NOMO-1 treated with DMSO at 0.1 percent for 48 hours (cell line): ENCODE data around the gene USP35.
"Not testable (repeated sequence)": the region's sequence is repeated elsewhere in the genome, so short reads cannot be mapped to it uniquely, and the experiment has no call there.

Experiments used
- DNase-seq: peaks from one replicate; lab custom pipeline; 2025; ENCODE audit not compliant: unreplicated experiment; lab: John Stamatoyannopoulos, UW

Gene USP35

DNA sequence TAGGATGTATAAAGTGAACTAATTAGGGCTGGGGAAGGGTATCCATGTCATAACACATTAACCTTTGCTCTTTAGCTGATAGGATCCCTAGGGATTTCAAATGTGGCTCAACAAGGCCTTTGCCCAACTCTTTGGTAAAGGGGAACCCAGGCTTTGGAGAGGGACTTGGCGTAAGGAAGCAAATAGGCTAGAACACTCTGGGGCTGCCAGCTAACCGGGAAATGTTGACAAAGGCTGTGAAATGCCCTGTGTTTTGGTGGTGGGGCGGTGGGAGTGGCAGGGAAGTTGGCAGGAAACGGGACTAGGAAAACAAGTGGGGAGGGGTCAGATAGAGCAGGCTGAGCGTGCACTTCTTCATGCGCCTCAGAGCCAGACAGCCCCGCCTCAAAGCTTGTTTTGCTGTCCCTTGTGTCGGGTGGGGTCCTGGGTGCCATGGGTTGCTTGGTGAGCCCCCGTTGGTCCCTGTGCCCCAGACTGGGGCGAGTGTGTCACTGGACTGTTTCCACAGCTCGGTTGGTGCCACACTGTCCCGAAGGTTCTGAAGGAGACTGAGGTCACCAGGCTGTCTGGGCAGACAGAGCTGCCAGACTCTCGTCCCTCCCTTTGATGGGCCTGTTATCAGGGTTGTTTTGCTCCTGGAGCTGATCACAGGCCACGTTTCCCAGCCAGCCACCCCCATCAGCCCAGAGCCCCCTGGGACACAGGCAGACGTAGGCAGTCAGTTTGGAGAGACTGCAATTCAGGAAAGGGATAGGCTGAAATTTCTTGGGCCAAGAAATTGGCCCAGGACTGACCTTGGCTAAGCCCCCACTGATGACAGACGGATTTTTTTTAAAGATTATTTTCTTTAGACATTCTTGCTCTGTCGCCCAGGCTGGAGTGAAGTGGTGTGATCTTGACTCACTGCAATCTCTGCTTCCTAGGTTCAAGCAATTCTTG is 19.9 kb upstream of the USP35 start:
- no peak for DNase-seq

DNA sequence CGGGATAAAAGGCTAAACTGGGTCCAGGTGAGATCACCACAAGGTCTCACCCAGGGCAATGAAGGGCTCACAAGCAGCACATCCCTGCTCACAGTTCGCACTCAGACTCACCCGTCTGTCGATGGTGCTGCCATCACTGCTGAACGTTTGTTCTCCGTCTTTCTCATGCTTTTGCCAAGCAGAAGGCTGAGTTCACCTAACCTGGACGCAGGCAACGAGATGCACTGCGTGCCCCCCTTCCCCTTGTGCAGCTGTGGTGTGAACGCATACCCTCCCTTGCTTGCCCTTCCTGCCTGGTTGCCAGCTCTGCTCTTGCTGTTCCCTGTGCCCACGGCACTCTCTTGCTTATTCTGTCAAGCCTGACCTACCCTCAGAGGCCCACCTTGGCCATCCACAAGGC is 18.3 kb upstream of the USP35 start:
- DNase-seq, result no peak

DNA sequence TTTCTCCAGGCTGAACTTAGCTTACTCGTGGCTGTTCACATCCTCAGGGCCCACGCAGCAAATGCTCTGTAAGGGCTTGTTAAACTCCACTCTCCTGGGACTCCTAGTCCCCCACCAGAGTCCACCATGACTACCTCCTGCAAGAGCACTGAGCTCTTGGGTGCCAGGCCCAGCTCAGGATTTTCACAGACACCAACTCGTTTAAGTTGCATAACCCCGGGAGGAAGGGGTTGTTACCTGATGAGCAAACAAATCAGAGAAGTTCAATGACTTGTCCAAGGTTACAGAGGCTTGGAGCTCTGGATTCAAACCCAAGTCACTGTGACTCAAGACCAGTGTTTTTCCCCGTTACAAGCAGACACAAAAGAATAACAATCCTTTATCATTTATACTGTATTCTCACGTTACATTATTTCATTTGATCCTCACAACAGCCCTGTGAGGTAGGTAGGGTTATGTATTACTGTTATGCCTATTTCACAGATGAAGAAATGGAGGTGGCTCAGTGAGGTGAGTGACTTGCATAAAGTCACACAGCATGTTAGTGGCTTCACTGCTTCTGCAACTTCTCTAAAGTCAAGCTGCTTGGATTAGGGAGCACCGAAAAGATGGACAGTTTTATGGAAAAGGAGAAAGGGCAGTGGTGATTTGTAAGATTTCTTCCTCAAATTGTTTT is 17.7 kb upstream of the USP35 start:
- no peak for DNase-seq

DNA sequence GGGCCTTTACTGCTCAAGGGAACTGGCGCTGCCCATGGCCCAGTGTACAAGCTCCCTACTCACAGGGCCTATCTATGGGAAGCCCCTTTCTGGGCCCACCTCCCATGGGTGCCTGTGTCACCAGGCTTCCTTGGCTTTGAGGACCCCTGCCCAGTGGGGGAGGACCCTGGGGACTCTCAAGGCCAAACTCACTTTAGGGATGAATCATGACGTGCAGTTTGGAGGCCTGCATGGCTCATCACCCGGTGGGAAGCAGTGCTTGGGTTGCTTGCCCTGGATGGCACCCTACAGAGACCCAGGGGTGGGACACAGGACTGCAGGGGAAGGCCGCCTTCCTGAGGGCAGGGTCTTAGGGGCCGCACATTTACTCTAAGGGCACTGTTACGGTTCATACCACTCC is 16.8 kb upstream of the USP35 start:
- DNase-seq, result no peak

DNA sequence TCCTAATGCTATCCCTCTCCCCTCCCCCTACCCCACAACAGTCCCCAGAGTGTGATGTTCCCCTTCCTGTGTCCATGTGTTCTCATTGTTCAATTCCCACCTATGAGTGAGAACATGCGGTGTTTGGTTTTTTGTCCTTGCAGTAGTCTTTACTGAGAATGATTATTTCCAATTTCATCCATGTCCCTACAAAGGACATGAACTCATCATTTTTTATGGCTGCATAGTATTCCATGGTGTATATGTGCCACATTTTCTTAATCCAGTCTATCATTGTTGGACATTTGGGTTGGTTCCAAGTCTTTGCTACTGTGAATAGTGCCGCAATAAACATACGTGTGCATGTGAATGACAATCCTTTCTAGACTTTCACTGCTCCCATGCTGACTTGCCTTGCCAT is 12.9 kb upstream of the USP35 start:
- not testable (repeated sequence) for DNase-seq

DNA sequence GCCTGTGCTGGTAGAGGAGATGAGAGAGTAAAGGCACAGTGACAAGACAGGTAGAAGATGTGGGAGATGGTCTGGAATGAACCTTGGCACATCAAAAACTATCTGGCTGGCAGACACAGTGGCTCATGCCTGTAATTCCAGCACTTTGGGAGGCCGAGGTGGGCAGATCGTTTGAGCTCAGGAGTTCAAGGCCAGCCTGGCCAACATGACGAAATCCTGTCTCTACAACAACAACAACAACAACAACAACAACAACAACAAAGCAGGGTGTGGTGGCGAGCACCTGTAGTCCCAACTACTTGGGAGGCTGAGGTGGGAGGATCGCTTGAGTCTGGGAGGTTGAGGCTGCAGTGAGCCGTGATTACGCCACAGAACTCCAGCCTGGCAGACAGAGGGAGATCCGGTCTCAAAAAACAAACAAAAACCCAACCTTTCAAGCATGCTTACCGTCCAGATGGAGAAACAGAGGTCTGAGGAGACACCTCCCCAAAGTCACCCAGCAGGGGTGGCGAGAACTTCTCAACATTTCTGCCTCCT is 12.0 kb upstream of the USP35 start:
- DNase-seq, result no peak

DNA sequence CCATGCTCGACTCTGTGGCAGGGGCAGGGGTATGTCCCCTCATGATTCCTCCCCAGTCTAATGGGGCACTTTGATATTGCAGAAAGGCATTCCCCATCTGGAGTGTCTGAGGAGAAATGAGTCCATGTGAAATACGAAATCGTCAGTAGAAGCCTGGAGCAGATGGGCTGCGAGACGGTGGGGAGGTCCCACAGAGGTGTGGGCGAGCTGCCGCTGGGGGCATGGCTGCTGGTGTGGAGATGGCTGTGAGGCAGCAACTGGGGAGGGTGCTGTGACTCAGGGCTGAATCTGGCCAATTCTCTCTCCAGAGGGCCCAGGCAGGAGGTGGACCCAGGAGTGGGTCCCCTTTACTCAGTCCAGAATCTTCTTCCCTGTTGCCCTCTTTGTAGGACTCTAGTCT is 11.5 kb upstream of the USP35 start:
- no peak for DNase-seq

DNA sequence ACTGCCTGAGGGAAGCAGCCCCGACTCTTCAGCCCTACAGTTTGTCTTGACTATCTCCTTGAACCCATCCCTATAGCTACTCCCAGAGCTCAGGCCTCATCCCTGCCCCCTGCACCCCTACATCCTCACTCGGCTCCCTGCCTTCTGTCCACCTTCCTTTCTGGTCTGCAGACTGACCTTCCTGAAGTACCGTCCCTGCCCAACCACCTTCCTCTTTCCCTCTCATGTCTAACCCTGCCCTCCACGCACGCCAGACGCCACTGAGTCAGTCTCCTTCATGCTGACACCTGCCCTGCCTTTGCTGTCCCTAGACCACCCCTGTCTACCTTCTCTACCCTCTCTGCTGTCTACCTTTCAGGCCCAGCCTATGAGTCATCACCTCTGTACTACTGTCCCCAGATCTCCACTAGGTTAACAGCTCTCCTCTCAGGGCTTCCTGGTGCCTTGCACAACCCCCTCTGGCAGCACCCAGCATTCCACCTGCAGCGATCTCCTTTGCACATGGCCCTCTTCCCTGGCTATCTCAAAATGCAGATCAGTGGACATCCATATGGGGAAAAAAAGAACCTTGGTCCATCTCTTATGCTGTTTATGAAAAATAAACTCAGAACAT is 9.2 kb upstream of the USP35 start:
- no peak for DNase-seq

DNA sequence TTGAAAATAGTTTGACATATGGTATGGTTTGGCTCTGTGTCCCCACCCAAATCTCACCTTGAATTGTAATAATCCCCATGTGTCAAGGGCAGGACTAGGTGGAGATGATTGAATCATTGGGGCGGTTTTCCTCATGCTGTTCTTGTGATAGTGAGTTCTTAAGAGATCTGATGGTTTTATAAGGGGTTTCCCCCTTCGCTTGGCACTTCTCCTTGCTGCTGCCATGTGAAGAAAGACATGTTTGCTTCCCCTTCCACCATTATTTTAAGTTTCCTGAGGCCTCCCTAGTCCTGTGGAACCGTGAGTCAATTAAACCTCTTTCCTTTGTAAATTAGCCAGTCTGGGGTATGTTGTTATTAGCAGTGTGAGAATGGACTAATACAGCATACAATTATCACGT is 8.0 kb upstream of the USP35 start:
- DNase-seq, result no peak

DNA sequence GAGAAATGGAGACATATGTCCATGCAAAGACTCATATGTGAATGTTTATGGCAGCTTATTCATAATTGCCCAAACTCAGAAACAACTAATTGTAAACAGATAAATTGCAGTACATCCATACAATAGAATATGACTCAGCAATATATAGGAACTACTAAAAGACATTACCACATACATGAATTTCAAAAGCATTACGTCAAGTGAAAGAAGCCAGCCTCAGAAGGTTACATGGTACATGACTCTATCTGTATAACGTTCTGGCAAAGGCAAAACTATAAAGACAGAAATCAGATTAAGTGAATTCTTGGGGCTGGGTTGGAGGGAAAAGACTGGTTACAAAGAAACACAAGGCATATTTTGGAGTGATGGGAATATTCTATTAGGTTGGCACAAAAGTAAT is 7.5 kb upstream of the USP35 start:
- DNase-seq, result peak; percentile 21

DNA sequence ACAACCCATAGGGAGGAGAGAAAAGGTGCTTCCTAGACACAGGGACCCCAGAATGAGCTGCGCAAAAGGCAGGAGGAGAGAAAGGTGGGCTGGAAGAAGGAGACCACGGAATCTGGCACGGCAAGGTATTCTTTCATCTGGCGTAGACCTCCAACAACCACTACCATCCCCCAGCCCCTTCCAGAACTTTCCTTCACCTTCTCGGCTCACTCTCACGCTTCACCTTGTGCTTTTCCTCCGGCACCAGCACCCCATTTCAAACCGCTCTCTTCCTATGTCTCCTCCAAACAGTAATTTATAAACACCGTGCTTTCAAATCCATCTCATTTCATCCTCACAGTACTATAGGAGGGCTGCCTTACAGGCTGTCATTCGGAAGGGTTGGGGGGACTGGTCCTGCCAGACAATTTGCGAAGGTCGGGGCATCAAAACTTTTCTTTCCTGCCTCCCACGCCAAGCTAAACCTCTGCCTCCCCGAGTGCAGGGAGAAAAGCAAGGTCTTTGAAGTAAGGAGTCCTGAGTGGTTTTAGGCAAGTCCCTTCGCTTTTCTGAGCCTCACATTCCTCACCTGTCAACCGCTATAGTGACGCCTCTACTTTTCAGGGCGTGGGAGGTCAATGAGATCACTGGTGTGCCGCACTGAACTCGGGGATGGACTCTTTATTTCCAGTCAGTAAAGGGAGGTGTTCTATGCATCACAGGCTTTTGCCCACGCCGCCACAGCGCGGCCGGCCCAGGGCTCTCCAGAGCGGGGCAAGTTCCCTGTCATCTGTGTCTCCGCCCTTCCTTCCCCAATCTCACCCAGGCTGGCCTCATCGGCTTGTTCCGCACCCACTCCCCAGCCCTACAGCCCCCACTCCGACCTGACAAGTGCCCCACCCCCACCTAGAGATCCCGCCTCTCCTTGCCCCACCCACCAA is 1.1 kb upstream of the USP35 start:
- DNase-seq, result peak; percentile 99

DNA sequence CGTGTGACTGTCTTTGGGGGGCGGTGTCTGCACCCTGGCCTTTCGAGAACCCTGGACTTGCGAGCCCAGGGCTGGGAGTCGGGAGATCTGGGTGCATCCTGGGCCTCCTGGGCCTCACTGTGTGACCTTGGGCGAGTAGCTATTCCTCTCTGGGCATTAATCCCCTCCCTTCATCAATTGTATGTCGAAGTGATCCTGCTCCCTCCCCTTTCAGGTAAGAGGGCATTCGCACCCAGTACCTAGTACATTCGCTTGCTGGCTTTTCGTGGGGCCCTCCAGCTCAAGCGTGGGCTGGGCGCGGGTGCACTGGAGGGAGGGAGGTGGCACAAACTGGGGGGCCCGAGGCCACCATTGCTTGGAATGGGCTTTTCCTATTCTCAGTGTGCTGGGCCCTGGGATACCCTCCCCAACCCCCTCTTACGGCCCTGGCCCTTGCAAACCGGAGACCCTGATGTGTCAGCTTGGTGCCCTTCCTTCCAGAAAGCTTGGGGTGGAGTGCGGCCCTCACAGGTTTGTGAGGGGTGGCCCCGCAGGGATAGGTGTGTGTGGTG is 530 bp downstream of the USP35 start:
- DNase-seq, result no peak

DNA sequence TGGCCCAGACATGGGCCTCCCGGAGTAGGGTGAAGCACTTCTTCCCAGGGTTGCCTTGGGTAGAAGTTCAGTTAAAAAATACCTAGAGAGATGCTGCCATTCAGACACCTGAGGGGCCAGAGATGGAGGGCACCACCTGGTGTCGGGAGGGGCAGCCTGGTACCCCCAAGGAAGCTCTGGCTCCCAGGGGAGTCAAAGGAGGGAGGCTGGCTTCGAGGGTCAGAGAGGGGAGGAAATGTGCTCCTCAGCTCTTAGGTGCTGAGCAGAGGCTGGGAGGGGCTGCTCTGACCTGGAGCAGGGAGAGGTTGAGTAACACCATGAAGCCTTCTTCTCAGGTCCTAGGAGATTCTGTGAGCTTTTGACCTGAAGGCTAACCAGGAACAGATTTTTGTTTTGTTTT is 1.1 kb downstream of the USP35 start:
- DNase-seq, result no peak

DNA sequence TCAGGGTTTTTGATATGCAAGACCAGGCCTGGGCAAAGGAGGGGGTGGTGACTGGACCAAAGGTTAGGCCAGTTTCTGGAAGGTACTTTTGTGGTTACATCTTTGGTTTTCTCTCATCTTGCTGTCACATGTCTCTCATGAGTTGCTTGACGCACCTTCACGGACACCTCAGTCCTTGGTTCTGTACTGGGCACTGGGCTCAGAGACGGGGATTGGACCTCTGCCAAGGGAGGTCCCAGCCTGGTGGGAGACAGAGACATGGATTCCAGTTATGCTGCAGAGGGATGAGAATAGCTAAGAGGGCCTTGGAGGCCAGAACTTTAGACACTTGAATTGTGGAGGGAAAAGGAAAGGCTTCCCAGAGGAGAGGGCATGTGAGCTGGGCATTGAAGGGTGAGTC is 1.7 kb downstream of the USP35 start:
- DNase-seq, result no peak

DNA sequence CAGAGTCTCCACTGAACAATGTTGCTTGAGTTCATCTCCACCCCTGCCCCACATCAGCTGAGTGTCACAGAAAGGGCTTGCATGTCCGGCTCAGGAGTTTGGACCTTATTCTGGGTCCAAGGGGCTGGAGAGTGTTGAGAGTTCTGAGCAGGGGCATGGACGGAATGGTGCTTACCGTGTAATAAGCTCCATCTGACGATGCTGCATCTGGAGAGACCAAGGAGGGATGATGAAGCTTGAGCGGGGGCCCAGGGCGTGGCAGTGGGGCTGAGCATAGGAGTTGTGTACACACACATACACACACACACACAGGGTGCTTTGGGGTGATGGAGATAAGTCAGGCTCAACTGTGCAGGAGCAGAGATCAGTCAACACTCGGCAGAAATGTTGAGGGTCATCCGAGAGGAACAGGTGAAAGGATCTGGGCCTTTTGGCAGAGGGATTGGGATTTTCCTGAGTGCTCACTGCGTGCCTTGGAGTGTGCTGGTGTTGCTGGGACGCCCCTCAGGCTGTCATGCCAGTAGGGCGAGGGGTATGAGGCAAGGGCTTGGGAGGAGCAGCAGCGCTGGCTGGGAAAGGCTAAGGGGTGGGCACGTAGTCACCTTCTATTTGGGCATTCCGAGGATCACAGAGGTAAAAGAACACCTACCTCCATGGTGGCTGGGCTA is 2.3 kb downstream of the USP35 start:
- DNase-seq, result no peak

DNA sequence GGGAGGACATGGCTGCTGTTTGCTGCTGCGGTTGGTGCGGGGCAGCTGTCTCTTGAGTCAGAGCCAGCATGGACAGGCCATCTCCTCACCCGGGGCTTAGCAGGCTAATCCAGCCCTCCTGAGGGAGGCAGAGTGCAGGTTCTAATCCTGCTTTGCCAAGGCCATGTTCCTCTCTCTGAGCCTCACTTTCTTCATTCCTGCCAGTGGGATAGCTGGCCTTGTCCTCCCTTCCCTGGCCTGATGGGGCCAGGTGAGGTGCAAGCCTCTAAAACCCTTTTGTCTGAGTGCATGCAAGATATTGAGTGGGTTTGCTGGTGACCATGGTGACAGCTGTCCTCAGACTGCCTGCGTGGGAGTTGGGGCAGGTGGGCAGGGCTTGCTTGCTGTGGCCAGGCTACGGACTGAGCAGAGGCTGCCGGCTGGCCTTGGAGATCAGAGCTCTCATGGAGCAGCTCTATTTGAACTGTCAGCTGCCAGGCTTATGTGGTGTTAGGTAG is 3.6 kb downstream of the USP35 start:
- DNase-seq, result no peak

DNA sequence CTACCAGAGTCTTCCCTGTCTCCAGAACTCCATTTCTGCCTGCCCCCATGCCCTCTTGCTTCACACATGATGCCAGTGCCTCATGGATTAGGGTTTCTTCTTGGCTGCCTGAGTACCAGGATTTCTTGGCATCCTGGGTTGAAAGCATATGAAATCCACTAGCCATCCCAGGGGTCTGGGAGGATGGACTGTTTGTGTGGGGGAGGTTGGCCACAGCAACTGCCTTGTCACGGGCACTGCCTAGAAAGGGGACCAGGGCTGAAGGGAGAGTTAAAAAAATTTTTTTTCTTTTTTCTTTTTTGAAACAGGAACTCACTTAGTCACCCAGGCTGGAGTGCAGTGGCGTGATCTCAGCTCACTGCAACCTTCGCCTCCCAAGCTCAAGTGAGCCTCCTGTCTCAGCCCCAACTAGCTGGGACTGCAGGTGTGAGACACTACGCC is 4.2 kb downstream of the USP35 start:
- DNase-seq, result no peak

DNA sequence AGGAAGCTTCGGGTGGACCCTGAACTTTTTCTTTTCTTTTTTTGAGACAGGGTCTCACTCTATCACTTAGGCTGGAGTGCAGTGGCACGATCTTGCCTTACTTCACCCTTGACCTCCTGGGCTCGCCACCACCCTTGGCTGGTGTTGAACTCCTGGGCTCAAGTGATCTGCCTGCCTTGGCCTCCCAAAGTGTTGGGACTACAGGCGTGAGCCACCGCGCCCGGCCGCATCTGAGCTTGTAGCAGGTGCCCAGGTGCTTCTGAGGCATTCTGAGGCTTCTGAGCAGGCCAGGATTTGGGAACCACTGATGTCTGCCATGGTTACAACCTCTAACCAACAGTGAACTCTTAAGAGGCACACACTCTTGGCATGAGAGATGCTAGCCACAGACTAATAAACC is 5.1 kb downstream of the USP35 start:
- no peak for DNase-seq

DNA sequence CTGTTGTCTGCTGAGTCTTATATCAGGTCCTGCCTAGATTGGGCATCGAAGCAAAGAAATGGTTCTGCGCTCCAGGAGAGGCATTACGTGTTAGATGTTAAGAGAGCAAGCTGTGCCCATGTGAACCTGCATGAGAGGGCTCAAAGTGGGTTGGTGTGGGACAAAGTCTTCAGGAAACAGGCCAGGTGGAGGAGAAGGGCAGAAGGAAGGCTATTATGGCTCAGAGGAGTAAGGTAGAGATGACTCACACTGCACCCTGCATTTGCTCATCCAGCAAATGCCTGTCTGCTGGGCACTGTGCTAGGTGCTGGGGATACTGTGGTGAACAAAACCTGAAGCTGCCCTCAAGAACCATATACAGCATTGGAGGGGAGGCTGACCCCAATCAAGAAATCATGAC is 5.8 kb downstream of the USP35 start:
- DNase-seq, result no peak
